HFF-Myc (cell line): ENCODE results near the gene ELN.

ENCODE experiments used
- DNase-seq: peaks from one replicate; pipeline ENCODE4 v3.0.0-alpha.2; 2011; ENCODE audit warnings: low read depth; ENCODE audit errors: extremely low read depth
- H3K4me3 ChIP-seq: replicated peaks from 2 replicates; pipeline ENCODE4 v1.5.1; 2011; ENCODE audit warnings: low read depth, mild to moderate bottlenecking, control low read depth, low read length
- TF ChIP-seq, protein P1 (sequence below): IDR thresholded peaks from 2 replicates; pipeline ENCODE4 v1.5.1; 2012; ENCODE audit warnings: mild to moderate bottlenecking, low read depth, low read length, control low read depth; ENCODE audit errors: missing control alignments

Gene ELN

DNA sequence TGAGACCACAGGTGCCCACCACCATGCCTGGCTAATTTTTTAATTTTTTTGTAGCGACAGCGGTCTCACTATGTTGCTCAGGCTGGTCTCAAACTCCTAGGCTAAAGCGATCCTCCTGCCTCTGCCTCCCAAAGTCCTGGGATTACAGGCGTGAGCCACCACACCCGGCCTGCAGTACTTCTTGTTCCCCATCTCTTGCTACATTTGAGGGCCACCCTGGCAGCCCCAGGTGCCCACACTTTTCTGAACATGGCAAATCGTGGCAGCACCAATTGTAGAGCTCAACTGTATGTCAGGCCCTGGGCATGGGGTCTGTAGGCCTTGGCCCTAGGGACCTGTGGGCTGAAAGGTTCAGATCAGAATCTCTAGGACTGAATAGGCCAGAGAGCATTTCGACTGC lies 30.5 kb downstream of the ELN start:
- no peak for DNase-seq
- TF ChIP-seq, protein P1, sequence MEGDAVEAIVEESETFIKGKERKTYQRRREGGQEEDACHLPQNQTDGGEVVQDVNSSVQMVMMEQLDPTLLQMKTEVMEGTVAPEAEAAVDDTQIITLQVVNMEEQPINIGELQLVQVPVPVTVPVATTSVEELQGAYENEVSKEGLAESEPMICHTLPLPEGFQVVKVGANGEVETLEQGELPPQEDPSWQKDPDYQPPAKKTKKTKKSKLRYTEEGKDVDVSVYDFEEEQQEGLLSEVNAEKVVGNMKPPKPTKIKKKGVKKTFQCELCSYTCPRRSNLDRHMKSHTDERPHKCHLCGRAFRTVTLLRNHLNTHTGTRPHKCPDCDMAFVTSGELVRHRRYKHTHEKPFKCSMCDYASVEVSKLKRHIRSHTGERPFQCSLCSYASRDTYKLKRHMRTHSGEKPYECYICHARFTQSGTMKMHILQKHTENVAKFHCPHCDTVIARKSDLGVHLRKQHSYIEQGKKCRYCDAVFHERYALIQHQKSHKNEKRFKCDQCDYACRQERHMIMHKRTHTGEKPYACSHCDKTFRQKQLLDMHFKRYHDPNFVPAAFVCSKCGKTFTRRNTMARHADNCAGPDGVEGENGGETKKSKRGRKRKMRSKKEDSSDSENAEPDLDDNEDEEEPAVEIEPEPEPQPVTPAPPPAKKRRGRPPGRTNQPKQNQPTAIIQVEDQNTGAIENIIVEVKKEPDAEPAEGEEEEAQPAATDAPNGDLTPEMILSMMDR = no peak
- no peak overlapping the region for H3K4me3 ChIP-seq

DNA sequence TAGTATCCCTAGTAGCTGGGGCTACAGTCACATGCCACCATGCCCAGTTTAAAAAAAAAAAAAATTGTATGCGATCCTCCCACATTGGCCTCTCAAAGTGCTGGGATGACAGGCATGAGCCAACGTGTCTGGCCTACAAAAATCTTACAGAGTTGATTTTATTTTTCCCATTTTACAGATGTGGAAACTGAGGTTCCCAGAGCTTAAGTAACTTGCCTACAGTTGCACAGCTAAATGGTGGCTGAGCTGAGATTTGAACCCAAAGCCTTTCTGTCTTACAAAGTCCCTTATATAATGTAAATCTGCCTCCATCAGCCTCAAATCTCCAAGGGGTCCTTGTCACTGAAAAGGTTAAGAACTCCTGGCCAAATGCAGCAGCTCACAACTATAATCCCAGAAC lies 31.1 kb downstream of the ELN start:
- TF ChIP-seq, protein P1 = no peak
- H3K4me3 ChIP-seq = no peak overlapping the region
- no peak for DNase-seq

- H3K4me3 ChIP-seq = no peak overlapping the region
- DNase-seq = no peak
- TF ChIP-seq, protein P1 = no peak
Measured at GRCh38 chr7:74059681-74060588, 32.0 kb downstream of the ELN start.

- TF ChIP-seq, protein P1 = no peak
- H3K4me3 ChIP-seq = no peak overlapping the region
- DNase-seq = peak; percentile 76
Measured at GRCh38 chr7:74061840-74062539, 34.0 kb downstream of the ELN start.

DNA sequence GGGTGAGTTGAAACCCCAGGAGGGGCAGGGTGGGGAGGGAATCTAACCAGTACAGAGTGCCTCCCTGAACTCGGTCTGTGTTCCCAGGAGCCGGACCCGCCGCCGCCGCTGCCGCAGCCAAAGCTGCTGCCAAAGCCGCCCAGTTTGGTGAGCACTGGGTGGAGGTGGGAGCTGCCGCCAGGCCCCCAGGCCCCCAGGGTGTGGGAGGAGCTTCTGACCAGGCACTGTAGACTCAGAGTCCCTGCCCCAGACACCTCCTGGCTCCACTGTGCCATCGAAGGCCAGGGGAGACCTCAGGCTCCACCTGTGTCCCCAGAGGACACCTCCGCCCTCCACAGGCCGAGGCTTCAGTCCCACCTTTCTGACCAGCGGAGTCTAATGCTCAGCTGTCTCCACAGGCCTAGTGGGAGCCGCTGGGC lies 35.3 kb downstream of the ELN start:
- no peak for DNase-seq
- H3K4me3 ChIP-seq = no peak overlapping the region

DNA sequence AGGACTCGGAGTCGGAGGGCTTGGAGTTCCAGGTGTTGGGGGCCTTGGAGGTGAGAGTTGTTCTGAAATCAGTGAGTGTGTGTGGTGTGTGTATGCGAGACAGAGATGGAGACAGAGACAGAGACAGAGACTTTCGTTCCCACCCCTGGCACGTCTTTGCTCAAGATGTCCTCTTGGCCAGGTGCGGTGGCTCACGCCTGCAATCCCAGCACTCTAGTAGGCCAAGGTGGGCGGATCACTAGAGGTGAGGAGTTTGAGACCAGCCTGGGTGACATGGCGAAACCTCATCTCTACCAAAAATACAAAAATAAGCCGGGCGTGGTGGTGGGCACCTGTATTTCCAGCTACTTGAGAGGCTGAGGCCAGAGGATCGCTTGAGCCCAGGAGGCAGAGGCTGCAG lies 35.7 kb downstream of the ELN start:
- TF ChIP-seq, protein P1 = no peak
- no peak for DNase-seq

More for the DNA sequence above, 35.3 kb downstream of the ELN start:
- TF ChIP-seq, protein P1 = no peak

More for the DNA sequence above, 35.7 kb downstream of the ELN start:
- no peak overlapping the region for H3K4me3 ChIP-seq
